ENCODE results near the gene RPS6KC1.

DNA sequence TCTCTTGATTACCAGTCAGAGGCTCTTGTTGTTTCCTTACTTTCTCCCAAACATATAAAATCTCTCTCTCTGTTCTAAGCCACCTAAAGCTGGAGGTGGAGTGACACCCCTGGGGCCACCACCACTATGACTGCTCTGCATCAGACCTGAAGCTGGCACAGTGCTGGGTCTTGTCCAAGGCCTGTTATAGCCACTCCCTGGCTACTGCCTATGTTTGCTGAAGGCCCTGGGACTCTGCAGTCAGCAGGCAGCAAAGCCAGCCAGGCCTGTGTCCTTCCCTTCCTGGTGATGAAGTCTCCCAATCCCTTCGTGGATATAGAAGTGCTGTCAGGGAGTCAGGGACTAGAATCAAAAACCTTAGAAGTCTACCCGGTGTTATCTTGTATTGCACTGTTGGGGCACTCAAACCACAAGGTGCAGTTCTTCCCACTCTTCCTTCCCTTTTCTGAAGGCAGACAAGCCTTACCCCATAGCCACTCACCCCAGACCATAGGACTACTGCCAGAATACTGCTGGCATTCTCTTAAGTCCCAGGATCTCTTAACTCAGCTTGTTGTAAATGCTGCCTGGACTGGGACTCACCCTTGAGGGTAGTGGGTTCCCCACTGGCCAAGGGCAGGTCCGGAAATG is 103.1 kb downstream of the RPS6KC1 start:
- TF ChIP-seq, protein P1, sequence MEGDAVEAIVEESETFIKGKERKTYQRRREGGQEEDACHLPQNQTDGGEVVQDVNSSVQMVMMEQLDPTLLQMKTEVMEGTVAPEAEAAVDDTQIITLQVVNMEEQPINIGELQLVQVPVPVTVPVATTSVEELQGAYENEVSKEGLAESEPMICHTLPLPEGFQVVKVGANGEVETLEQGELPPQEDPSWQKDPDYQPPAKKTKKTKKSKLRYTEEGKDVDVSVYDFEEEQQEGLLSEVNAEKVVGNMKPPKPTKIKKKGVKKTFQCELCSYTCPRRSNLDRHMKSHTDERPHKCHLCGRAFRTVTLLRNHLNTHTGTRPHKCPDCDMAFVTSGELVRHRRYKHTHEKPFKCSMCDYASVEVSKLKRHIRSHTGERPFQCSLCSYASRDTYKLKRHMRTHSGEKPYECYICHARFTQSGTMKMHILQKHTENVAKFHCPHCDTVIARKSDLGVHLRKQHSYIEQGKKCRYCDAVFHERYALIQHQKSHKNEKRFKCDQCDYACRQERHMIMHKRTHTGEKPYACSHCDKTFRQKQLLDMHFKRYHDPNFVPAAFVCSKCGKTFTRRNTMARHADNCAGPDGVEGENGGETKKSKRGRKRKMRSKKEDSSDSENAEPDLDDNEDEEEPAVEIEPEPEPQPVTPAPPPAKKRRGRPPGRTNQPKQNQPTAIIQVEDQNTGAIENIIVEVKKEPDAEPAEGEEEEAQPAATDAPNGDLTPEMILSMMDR (conservative IDR thresholded peaks at IDR 0.05; ENCODE audit: low read length), result no peak
- TF ChIP-seq EZH2phosphoT487 (IDR thresholded peaks at IDR 0.05; ENCODE audit: borderline replicate concordance), result no peak

Data from Loucy (cell line).